ENCODE data around the gene RNF215. TPM values are rescaled to one million over a fixed set of nuclear protein-coding genes. Genes with fewer than 3 reads are reported as not detected.

RNF215 gene
- total RNA-seq, 2 experiments from 2014 or later: 3.3 to 3.9 TPM

GRCh38 chr22:30424534-30425326 is 37.5 kb upstream of the RNF215 start:
- Mint-ChIP-seq H3K4me1 (peaks cover 52% of the 10 kb centered on the region), H3K27me3 (no peaks in the 10 kb centered on the region), H3K27ac (peak overlapping the region; percentile 97), H3K36me3 (peaks cover 47% of the 10 kb centered on the region), H3K4me3 (peak overlapping the region; percentile 91), H3K9me3 (no peaks in the 10 kb centered on the region)
- no peak for DNase-seq

DNA sequence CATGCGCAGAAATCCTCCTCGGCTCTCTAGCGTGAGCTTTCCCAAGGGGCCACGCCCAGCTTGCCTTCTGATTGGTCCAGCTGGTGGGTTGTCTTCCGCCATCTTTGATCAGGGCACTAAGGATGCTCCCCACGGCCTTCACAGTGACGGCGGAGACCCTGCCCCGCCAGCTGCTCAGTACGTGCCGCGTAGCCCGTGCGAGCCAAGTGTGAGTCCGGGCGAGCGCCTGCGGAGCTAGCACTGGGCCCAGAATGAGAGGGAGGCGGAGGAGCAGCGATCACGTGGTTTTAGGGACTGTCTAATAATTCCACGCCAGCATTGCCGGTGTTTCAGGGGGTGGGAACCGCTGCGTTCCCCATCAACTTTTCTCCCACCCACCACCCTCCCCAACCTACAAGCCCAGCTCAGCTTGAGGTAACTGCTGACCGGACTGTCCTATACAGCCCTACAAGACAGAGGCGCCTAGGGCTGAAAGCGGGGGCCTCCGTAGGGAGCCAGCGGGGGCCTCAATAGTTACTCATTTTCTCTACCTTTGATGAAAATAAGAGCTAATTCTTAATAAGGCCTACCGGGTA is 36.8 kb upstream of the RNF215 start:
- Mint-ChIP-seq H3K27ac (peak overlapping the region; percentile 97), H3K4me1 (peaks cover 52% of the 10 kb centered on the region), H3K36me3 (peaks cover 49% of the 10 kb centered on the region), H3K27me3 (no peaks in the 10 kb centered on the region), H3K4me3 (peak overlapping the region; percentile 91), H3K9me3 (no peaks in the 10 kb centered on the region)
- DNase-seq: peak; percentile 98

DNA sequence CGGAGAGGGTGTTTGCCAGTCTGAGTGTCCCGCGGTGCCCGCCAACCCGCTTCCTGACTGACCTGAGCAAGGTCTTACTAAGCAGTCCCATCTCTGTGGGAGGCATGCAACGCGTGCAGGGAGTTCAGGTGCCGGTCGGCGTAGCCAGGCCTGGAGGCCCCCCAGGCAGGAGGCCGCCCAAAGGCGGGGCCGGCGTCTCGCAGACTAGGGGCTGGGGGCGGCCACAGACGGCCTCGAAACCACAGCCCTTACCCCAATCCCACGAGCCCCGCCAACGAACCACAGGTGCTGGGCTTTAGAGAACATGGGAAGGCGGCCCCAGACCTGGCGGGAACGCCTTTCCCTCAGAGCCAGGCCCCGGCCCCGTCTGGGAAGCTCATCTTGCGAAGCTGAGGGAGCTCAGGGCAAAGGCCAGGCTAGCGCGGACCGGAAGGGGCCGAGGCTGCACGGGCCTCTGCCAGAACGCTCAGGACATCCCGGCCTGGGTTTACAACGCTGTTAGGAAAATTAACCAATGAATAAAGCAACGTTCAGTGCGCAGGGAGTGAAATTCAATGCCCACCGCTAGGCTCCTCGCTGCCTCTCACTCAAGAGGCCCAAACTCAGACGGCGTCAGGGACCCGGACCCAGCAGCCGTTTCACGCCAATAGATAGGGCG is 36.2 kb upstream of the RNF215 start:
- peak overlapping the region; percentile 91 for H3K4me3 Mint-ChIP-seq
- peak overlapping the region; percentile 97 for H3K27ac Mint-ChIP-seq
- peaks cover 49% of the 10 kb centered on the region for H3K36me3 Mint-ChIP-seq
- H3K4me1 Mint-ChIP-seq: peaks cover 52% of the 10 kb centered on the region
- H3K27me3 Mint-ChIP-seq: no peaks in the 10 kb centered on the region
- H3K9me3 Mint-ChIP-seq: no peaks in the 10 kb centered on the region
- DNase-seq: peak; percentile 58

DNA sequence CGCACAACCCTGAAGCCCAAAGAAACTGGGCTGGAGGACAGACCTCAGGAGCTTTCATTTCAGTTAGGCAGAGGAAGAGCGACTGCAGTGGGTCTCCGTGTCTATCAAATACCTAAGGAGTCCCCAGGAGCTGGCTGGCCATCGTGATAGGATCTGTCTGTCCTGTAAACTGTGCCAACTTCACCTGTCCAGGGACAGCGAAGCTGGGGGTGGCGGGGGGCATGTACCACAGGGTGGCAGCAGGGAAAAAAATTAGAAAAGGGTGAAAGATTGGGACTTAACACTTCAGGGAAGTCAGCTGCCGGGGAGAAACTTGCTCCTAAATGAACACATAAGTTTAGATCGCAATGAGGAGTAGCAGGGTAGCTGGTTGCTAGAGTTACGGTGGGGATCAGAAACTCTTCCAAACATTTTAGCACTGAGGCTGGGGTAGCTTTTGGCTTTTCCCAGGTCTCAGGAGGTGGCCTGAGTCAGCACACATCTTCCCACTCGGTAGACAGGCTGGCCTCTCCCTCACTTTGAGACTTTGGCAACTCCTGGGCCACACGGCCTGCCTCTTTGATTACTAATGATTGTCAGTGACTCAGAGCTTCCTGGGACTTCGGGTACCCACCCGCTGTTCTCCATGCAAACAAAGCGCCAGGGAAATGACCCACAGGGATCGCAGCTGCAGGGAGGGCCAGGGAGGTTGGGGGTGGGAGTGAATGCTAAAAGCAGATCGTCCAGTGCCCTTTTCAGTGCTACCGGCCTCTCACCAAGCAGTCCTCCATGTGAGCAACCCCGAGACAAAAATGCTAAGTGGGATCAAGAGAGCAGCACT is 35.5 kb upstream of the RNF215 start:
- no peaks in the 10 kb centered on the region for H3K27me3 Mint-ChIP-seq
- peaks cover 50% of the 10 kb centered on the region for H3K4me1 Mint-ChIP-seq
- peak; percentile 50 for DNase-seq
- H3K27ac Mint-ChIP-seq: peak overlapping the region; percentile 97
- H3K4me3 Mint-ChIP-seq: peak overlapping the region; percentile 91
- H3K9me3 Mint-ChIP-seq: no peaks in the 10 kb centered on the region
- peaks cover 47% of the 10 kb centered on the region for H3K36me3 Mint-ChIP-seq

DNA sequence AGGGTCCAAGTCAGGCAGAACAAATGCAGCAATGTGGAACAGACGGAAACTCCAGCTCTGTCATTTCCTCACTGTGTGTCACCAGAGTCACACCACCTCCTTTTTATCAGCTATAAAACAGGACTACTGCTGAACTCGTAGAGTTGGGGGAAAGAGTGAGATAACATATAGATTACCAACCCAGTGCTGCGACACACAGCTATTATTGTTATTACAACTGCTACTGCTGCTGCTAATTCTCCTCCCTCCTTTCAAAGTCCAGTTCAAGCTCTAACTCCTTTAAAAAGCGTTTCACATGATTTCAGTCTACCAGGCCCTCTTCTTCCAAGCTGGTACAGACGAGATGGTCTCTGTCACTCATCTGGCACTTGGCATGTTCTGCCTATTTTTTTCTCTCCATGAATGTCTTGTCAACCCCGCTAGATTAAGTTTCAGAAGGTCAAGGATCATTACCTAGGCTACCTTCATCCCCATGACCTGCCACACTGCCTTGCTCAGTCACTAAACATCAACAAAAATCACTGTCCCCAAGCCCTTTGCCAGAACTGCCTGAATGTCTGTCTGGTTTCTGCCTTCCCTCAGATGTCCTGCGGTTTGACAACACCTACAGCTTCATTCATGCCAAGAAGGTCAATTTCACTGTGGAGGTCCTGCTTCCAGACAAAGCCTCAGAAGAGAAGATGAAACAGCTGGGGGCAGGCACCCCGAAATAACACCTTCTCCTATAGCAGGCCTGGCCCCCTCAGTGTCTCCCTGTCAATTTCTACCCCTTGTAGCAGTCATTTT is 34.7 kb upstream of the RNF215 start:
- no peak for DNase-seq
- no peaks in the 10 kb centered on the region for H3K9me3 Mint-ChIP-seq
- peaks cover 39% of the 10 kb centered on the region for H3K36me3 Mint-ChIP-seq
- H3K4me3 Mint-ChIP-seq: peak overlapping the region; percentile 91
- peak overlapping the region; percentile 97 for H3K27ac Mint-ChIP-seq
- H3K27me3 Mint-ChIP-seq: no peaks in the 10 kb centered on the region
- peaks cover 45% of the 10 kb centered on the region for H3K4me1 Mint-ChIP-seq

GRCh38 chr22:30420347-30421125 is 33.3 kb upstream of the RNF215 start:
- no peak for DNase-seq
- Mint-ChIP-seq H3K27ac (peak overlapping the region; percentile 87), H3K27me3 (no peaks in the 10 kb centered on the region), H3K4me3 (peak overlapping the region; percentile 55), H3K9me3 (no peaks in the 10 kb centered on the region), H3K36me3 (peaks cover 43% of the 10 kb centered on the region), H3K4me1 (peaks cover 46% of the 10 kb centered on the region)

DNA sequence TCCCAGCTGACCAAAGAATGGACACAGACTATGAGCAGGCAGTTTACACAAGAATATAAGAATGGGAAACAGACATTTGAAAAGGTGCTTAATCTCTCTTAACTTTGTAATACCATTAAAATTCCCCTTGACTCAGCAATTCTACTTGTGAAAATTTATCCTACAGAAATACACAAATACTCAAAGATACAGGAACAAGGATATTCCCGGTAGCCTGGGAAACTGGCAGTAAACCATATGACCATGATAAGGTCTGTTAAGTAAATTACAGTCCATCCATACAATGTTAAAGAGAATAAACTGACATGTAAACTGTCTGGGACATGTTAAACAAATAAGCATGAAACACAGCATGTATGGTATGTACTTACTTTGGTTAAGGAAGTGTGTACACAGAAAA is 29.6 kb upstream of the RNF215 start:
- peaks cover 38% of the 10 kb centered on the region for H3K36me3 Mint-ChIP-seq
- no peak for DNase-seq
- H3K9me3 Mint-ChIP-seq: no peaks in the 10 kb centered on the region
- no peak overlapping the region for H3K27ac Mint-ChIP-seq
- no peaks in the 10 kb centered on the region for H3K27me3 Mint-ChIP-seq
- H3K4me3 Mint-ChIP-seq: no peak overlapping the region
- H3K4me1 Mint-ChIP-seq: peaks cover 51% of the 10 kb centered on the region

GRCh38 chr22:30416403-30416802 is 29.2 kb upstream of the RNF215 start:
- H3K4me1 Mint-ChIP-seq: peaks cover 47% of the 10 kb centered on the region
- peaks cover 39% of the 10 kb centered on the region for H3K36me3 Mint-ChIP-seq
- no peak overlapping the region for H3K27ac Mint-ChIP-seq

GRCh38 chr22:30414525-30415047 is 27.4 kb upstream of the RNF215 start:
- Mint-ChIP-seq H3K4me1 (peaks cover 37% of the 10 kb centered on the region), H3K9me3 (no peaks in the 10 kb centered on the region), H3K4me3 (no peak overlapping the region), H3K27me3 (no peaks in the 10 kb centered on the region), H3K27ac (peak overlapping the region; percentile 38), H3K36me3 (peaks cover 34% of the 10 kb centered on the region)
- no peak for DNase-seq

More at GRCh38 chr22:30416403-30416802, 29.2 kb upstream of the RNF215 start:
- no peak for DNase-seq
- Mint-ChIP-seq H3K4me3 (no peak overlapping the region), H3K9me3 (no peaks in the 10 kb centered on the region), H3K27me3 (no peaks in the 10 kb centered on the region)

DNA sequence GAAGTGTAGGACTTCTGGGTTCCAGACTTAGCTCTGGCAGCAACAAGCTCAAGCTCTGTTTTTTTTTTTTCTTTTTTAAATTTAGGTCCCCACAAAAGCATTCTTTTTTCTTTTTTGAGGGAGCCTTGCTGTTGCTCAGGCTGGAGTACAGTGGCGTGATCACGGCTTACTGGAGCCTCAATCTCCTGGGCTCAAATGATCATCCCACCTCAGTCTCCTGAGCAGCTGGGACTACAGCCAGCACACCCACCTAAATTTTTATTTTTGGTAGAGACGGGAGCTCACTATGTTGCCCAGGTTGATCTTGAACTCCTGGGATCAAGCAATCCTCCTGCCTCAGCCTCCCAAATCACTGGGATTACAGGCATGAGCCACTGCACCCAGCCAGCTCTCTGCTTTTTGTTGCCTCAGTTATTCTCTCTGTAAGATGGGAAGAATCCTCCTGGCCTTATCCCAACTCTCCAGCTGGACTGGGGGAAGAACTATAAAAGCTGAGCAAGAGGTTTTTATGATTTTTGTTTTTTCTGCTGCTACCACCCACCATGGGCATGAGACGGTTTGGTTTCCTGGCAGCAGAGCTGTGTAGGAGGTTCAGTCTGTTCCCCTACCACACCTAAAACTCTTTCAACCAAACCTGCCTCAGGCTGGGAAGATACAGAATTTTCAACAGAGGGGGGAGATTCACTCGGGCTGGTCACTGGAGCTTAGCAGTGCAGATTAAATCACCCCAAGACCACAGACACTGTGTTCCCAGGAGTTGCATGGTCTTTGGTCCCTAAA is 26.7 kb upstream of the RNF215 start:
- peaks cover 37% of the 10 kb centered on the region for H3K4me1 Mint-ChIP-seq
- no peaks in the 10 kb centered on the region for H3K27me3 Mint-ChIP-seq
- no peaks in the 10 kb centered on the region for H3K9me3 Mint-ChIP-seq
- H3K27ac Mint-ChIP-seq: peak overlapping the region; percentile 59
- H3K4me3 Mint-ChIP-seq: no peak overlapping the region
- peaks cover 35% of the 10 kb centered on the region for H3K36me3 Mint-ChIP-seq
- DNase-seq: no peak

DNA sequence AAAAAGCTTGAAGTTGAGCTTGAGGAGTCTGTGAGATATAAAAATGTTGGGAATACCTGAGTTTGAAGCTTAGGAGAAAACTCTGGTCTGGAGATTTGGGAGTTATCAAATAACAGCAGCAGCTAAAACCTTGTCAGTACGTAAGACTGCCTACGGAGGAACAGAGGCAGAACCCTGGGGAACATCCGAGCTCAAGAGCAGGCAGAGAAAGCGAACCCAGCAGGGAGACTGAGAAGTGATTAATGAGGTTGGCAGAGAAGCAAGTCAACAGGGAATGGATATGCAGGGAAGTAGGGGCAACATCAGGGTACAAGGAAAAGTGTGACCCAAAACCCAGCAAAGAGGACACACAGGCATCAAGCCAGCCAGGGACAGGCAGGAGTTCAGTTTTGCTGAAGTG is 25.8 kb upstream of the RNF215 start:
- H3K4me1 Mint-ChIP-seq: peaks cover 41% of the 10 kb centered on the region
- H3K4me3 Mint-ChIP-seq: no peak overlapping the region
- DNase-seq: no peak
- no peak overlapping the region for H3K27ac Mint-ChIP-seq
- H3K27me3 Mint-ChIP-seq: no peaks in the 10 kb centered on the region
- peaks cover 31% of the 10 kb centered on the region for H3K36me3 Mint-ChIP-seq
- no peaks in the 10 kb centered on the region for H3K9me3 Mint-ChIP-seq

- H3K27me3 Mint-ChIP-seq: no peaks in the 10 kb centered on the region
- H3K9me3 Mint-ChIP-seq: no peaks in the 10 kb centered on the region
- H3K36me3 Mint-ChIP-seq: peaks cover 30% of the 10 kb centered on the region
- no peak overlapping the region for H3K27ac Mint-ChIP-seq
- H3K4me3 Mint-ChIP-seq: no peak overlapping the region
- no peak for DNase-seq
- H3K4me1 Mint-ChIP-seq: peaks cover 40% of the 10 kb centered on the region
These were observed 24.6 kb upstream of the RNF215 start for GRCh38 chr22:30411780-30412179.
